Measurements from ENCODE around the gene ARHGEF39.
"Not testable (repeated sequence)": the region's sequence is repeated elsewhere in the genome, so short reads cannot be mapped to it uniquely, and the experiment has no call there.

ARHGEF39 gene

DNA sequence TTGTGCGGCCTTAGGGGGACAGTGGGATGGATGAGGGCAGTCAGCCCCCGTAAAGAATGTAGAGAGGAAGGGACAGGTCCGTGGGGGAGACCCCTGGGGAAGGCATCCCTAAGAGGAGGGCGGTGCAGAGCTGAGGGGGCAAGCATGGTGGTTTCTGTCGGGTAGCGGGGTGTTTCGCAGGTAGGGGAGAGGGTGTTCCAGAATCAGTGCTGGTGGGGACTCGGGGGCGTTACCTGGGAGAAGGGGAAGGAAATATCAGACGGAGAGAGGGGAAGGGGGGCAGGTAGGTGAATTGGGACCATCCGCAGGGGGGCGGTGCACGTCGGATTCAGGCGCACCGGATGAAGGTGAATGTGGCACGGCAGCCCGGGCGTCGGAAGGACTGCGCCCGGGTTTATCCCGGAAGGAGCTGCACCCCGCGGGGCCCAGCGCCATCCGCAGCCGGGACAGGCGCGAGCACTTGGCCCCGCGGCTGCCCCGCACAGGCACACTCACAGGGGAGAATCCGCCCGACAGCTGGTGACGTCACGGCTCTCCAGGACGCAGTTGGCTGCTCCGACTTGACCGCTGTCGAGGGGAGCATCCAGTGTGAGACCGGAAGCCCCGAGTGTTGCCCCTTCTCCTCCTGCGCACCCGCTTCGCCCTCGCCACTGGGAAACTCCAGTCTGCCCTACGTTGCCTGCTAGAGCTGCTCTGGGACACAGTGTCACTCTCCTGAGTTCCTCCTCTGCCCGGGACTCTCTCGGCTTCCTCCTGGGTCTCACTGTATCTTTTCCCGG lies 48.1 kb downstream of the ARHGEF39 start:
- peak; percentile 72 for DNase-seq

DNA sequence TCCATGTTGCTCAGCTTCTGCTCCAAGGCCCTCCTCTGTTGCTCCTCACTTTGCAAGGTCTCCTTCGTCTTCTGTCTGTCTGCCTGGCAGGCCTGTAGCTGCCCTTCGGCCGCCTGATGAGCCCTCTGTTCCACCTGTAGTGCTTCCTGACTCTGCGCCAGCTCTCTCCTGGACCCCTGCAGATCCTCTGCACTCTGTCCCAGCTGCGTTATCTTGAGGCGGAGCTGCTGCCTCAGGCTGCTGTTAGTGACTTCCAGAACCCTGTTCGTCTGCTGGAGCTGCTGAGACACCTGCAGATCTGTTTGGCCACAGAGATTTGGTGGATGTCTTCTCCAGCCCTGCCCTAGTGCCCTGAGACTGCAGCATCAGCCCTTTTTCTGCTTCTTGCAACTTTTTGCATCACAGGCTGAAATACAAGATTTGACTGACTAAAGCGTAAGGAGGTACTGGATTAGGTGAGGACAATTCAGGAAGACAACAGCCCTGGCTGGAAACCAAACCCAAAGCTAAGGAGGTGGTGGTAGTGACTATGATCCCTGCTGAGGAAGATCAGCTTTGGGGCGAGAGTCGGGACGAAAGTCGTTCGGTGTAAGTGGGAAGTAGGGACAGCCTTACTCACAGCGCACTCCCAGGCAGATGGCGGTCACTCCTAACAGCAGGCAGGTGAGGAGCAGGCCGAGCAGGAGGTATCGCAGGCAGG lies 48.9 kb downstream of the ARHGEF39 start:
- DNase-seq = no peak

DNA sequence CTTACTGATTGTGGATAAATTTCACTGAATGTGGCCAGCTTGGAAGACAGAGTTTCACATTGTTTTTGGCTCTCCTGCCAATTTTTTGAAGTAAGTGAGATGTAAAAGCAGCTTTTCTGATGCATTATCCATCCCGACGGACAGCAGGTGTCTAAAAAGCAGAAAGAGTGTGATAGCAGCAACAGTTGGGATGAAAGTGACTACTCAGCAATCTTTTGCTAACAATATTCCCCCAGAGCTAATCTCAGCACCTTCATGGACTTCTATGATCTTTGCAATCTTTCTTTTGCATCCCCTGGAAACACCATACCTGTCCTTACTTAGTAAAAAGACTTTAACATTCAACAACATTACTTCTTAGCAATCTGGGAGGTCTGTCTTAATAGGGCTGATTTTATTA lies 52.2 kb downstream of the ARHGEF39 start:
- no peak for DNase-seq

DNA sequence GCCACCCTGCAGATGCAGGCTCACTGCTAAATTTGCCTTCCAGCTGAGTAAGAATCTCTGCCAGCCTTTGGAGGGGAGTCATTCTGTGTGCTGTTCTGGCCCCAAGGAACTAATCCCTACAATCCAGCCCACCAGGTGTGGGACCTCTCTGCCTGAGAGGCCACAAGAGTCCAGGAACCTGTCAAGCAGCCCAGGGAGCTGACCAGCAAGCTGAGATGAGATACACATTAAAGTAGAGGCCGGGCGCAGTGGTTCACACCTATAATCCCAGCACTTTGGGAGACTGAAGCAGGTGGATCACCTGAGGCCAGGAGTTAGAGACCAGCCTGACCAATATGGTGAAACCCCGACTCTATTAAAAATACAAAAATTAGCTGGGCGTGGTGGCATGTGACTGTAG lies 52.9 kb downstream of the ARHGEF39 start:
- DNase-seq = not testable (repeated sequence)

DNA sequence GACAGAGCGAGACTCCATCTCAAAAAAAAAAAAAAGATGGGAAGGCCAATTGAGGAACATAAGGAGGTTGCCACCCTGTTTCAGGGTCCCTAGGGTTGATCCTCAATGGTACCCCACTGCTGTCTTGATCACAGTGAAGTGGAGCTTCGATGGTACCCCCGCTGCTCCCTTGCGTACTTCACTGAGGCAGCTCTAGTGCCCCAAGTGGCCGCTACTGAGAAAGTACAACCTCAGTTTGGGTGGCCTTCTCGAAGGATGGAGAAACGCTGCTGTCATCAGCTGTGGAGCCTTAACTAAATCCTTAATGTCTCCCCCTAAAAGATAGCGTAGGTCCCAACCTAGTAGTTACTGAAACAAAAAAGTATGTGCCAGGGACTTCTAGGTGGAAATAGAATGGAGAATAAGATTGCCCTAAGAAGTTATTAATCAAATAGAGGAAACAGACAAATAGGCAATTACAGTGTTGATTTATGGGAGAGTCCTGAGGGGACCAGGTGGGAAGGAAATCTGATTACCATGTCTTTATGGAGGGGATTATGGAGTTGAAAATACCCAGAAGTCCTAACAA lies 53.7 kb downstream of the ARHGEF39 start:
- DNase-seq = no peak

DNA sequence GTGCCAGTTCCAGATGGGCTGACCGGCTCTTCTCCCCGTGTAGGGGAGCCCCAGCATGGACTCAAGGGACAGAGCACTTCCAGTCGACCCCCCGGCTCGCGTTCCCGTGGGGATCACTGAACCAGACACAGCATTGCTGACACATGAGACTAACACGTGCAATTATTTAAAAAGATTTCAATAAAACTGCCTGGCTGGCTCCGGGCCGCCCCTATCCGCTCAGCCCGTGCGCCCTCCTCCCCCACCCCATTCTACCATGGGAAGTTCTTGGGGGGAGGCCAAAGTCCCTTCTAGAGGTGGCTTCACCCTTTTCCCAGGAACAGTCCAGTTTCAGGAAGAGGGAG lies 55.2 kb downstream of the ARHGEF39 start:
- DNase-seq = no peak
